DND-41 (cell line): Measurements from ENCODE around the gene SH2D3A.

Experiments used
- EZH2 ChIP-seq: IDR thresholded peaks from 3 replicates; pipeline ENCODE4 v1.6.1; 2012; ENCODE audit warnings: borderline replicate concordance, low read depth, mild to moderate bottlenecking, moderate library complexity, low read length, inconsistent platforms; ENCODE audit not compliant: severe bottlenecking
- TF ChIP-seq, protein P1 (sequence below): IDR thresholded peaks from 2 replicates; pipeline ENCODE4 v1.5.1; 2012; ENCODE audit warnings: borderline replicate concordance, low read length, moderate library complexity, mild to moderate bottlenecking; ENCODE audit not compliant: poor library complexity, severe bottlenecking; ENCODE audit errors: extremely low read depth

DNA sequence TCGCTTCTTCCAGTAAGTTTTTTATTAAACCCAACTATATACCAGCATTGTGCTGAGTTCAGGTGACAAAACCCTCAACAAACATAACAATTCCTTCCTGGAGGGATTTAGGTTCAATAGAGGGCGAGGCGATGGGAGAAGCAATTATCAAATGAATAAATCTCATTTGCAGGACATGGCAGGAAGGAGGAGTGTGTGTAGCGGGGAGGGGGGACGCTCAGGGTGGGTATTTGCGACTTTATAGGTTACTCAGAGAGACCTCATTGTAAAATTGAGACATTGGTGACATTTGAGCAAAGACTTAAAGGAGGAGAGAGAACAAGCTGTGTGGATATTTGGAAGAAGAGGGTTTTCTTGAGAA lies 50.6 kb downstream of the SH2D3A start:
- TF ChIP-seq, protein P1, sequence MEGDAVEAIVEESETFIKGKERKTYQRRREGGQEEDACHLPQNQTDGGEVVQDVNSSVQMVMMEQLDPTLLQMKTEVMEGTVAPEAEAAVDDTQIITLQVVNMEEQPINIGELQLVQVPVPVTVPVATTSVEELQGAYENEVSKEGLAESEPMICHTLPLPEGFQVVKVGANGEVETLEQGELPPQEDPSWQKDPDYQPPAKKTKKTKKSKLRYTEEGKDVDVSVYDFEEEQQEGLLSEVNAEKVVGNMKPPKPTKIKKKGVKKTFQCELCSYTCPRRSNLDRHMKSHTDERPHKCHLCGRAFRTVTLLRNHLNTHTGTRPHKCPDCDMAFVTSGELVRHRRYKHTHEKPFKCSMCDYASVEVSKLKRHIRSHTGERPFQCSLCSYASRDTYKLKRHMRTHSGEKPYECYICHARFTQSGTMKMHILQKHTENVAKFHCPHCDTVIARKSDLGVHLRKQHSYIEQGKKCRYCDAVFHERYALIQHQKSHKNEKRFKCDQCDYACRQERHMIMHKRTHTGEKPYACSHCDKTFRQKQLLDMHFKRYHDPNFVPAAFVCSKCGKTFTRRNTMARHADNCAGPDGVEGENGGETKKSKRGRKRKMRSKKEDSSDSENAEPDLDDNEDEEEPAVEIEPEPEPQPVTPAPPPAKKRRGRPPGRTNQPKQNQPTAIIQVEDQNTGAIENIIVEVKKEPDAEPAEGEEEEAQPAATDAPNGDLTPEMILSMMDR, result no peak
- TF ChIP-seq EZH2, result no peak
